Thyroid gland (tissue), 4 donors: ENCODE measurements around the gene DCAF6.

ENCODE experiments used
- CTCF ChIP-seq, 6 experiments: fragments of 200-600 bp in 3 of 6; fragments of 450-650 bp in 3 of 6; sonication (generic) in 3 of 6; IDR thresholded peaks; one replicate each; pipeline ENCODE4 v1.5.1; 2016 to 2019; ENCODE audit warnings: antibody characterized with exemption in 6 of 6, mild to moderate bottlenecking in 2 of 6, inconsistent platforms in 1 of 6, moderate library complexity in 1 of 6
- POLR2A ChIP-seq, 2 donors: fragments of 450-650 bp; IDR thresholded peaks; one replicate each; pipeline ENCODE4 v1.6.1; 2017; ENCODE audit warnings: antibody characterized with exemption in 2 of 2, mild to moderate bottlenecking in 2 of 2, moderate library complexity in 1 of 2

DNA sequence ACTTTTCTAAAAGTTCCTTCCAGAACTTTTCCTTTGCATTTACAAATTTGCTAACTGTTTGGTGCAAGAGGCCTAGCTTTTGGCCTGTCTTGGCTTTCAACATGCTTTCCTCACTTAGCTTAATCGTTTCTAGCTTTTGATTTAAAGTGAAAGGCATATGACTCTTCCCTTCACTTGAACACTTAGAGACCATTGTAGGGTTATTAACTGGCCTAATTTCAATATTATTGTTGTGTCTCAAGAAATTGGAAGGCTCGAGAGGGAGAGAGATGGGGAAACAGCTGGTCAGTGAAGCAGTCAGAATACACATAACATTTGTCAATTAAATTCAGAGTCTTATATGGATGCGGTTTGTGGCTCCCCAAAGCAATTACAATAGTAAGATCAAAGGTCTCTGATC lies 63.4 kb downstream of the DCAF6 start:
- TF ChIP-seq CTCF (IDR thresholded peaks at IDR 0.05) (no peak), POLR2A (IDR thresholded peaks at IDR 0.05) (no peak)
